Testis (tissue), 2 donors: ENCODE results near the gene ZNF780A.

Source experiments
- CTCF ChIP-seq, 3 experiments: fragments of 450-650 bp in 2 of 3; fragments of 200-600 bp in 1 of 3; sonication (generic) in 1 of 3; IDR thresholded peaks; one replicate each; pipeline ENCODE4 v1.5.1; 2016 to 2019; ENCODE audit warnings: antibody characterized with exemption in 3 of 3, mild to moderate bottlenecking in 2 of 3, moderate library complexity in 1 of 3
- POLR2A ChIP-seq: fragments of 450-650 bp; IDR thresholded peaks from one replicate; pipeline ENCODE4 v1.6.1; 2017; ENCODE audit warnings: antibody characterized with exemption, mild to moderate bottlenecking, moderate library complexity

- TF ChIP-seq POLR2A, result no peak
- no peak for TF ChIP-seq CTCF (IDR thresholded peaks at IDR 0.05)
Measured at GRCh38 chr19:40116075-40116474, 25.3 kb upstream of the ZNF780A start.
